ENCODE data around the gene CCDC182.

CCDC182 gene

GRCh38 chr17:57750109-57750871 lies 5.2 kb upstream of the CCDC182 start:
- DNase-seq: no peak
- TF ChIP-seq POLR2A (IDR thresholded peaks at IDR 0.05; ENCODE audit: low read length): no peak
- TF ChIP-seq GATA1 (IDR thresholded peaks at IDR 0.05; ENCODE audit: low read depth, low read length): no peak

DNA sequence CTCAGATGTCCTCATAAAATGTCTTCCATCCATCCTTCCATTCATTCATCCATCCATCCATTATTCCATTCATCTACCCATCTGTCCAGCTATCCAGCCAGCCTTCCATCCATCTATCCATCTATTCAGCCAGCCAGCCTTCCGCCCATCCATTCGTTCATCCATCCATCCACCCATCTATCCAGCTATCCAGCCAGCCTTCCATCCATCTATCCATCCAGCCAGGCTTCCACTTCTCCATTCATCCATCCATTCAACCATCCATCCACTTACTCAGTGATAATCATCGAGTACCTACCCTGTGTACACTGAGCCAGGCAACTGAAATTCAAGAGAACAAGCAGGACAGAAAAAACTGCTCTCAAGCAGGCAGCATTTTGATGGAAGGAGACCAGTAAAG lies 4.6 kb upstream of the CCDC182 start:
- no peak for TF ChIP-seq POLR2A (IDR thresholded peaks at IDR 0.05; ENCODE audit: low read length)
- no peak for TF ChIP-seq GATA1 (IDR thresholded peaks at IDR 0.05; ENCODE audit: low read depth, low read length)
- no peak for DNase-seq

GRCh38 chr17:57747221-57748017 lies 2.3 kb upstream of the CCDC182 start:
- TF ChIP-seq POLR2A (IDR thresholded peaks at IDR 0.05; ENCODE audit: low read length) (no peak), GATA1 (IDR thresholded peaks at IDR 0.05; ENCODE audit: low read depth, low read length) (no peak)
- peak; percentile 45 to 68 for DNase-seq

DNA sequence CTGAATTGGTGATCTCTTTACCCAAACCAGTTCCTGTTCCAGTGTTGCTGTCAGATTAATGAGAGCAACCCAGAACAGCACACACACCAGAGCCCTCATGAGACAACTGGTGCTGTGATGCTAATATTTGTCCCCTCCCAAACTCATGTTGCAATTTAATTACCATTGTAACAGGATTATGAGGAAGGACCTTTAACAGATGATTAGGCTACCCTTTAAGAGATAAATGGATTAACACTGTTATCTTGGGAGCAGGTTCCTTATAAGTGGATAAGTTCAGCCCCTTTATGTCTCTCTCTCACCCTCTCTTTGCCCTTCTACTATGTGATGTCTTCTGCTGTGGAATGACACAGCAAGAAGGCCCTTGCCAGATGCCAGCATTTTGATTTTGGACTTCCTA lies 1.1 kb upstream of the CCDC182 start:
- no peak for DNase-seq
- TF ChIP-seq POLR2A (IDR thresholded peaks at IDR 0.05; ENCODE audit: low read length): no peak
- TF ChIP-seq GATA1 (IDR thresholded peaks at IDR 0.05; ENCODE audit: low read depth, low read length): no peak

DNA sequence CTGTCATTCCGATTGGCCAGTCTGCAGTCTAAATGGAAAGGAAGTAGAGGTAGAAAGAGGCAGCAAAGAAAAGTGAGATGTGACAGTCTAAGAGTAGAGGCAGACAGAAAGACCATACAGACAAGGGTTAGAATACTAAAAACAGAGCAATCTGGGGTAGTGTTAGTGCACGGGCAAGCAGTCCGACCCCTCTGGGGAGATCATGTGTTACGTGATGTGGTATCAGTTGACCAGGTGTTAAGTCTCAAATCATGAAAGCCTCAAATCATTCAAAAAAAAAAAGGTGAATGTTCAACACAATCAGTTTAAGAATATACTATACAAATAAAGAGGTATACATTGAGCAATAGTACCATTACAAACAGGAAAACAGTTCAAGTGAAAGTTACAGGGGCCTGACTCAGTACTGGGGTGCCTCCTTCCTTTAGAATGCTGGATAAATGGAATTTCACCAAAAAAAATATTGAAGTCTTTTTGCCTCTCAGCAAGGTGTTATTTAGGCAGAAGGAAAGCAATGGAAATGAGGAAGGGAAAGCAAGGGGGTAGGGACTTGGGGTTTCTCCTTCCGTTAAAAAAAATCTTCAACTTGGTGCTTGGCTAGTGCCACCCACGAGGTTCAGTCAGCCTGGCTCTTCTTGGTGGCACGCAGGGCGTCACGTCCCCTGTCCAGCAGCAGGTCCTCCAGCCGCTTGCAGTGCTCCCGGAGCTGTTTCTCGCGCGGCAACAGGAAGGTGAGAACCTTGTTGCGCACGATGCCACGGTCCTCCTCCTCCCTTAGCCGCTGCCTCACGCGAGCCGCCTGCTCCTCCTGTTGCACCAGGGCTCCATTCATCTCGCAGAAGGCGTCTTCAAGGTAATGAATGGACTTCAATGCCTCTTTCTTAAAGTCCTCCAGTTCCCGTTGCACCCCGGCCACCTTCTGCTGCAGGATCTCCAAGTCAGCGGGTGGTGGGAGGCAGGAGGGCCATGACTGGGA lies 616 bp downstream of the CCDC182 start:
- TF ChIP-seq GATA1 (IDR thresholded peaks at IDR 0.05; ENCODE audit: low read depth, low read length): no peak
- no peak for TF ChIP-seq POLR2A (IDR thresholded peaks at IDR 0.05; ENCODE audit: low read length)
- DNase-seq: no peak

DNA sequence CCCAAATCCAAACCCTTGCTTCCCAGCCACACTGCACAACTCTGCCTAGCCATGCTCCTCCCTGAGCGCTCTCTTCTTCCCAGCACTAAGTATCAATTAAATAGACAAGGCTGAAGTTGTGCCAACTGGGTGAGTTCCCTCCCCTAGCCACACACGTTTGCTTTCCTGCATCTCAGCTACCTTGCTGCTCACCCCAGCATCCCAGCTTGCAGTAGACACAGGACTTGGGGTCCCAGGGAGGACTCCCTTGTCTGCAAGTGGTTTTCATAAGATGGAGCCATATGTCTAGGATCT lies 4.9 kb downstream of the CCDC182 start:
- DNase-seq: no peak
- TF ChIP-seq POLR2A (IDR thresholded peaks at IDR 0.05; ENCODE audit: low read length) (no peak), GATA1 (IDR thresholded peaks at IDR 0.05; ENCODE audit: low read depth, low read length) (no peak)

GRCh38 chr17:57739402-57740234 lies 5.5 kb downstream of the CCDC182 start:
- TF ChIP-seq GATA1 (IDR thresholded peaks at IDR 0.05; ENCODE audit: low read depth, low read length) (no peak), POLR2A (IDR thresholded peaks at IDR 0.05; ENCODE audit: low read length) (no peak)
- DNase-seq: peak in 1 of 2 experiments; percentile 40

DNA sequence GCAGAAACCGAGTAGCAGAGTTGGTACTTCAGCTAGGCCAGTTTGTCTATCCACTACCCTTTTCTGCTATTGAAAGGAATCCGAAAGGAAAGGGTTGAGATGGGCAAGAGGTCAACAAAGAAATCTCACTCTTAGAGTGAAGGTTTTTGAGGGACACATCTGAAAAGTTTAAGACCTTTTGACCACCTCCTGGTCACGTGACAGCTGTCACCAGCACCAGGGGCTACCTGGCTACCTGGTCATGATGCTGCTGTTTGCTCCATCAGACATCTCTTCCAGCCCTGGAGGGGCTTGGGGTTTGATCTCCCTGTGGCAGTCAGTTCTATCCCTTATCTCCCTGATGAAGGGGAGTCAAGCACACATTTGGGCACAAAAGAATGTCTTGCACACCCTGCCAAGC lies 7.6 kb downstream of the CCDC182 start:
- TF ChIP-seq POLR2A (IDR thresholded peaks at IDR 0.05; ENCODE audit: low read length): no peak
- TF ChIP-seq GATA1 (IDR thresholded peaks at IDR 0.05; ENCODE audit: low read depth, low read length): no peak
- no peak for DNase-seq

GRCh38 chr17:57735707-57736106 lies 9.4 kb downstream of the CCDC182 start:
- TF ChIP-seq POLR2A (IDR thresholded peaks at IDR 0.05; ENCODE audit: low read length): no peak
- no peak for TF ChIP-seq GATA1 (IDR thresholded peaks at IDR 0.05; ENCODE audit: low read depth, low read length)
- no peak for DNase-seq

GRCh38 chr17:57735230-57735629 lies 9.9 kb downstream of the CCDC182 start:
- no peak for TF ChIP-seq GATA1 (IDR thresholded peaks at IDR 0.05; ENCODE audit: low read depth, low read length)
- no peak for TF ChIP-seq POLR2A (IDR thresholded peaks at IDR 0.05; ENCODE audit: low read length)
- no peak for DNase-seq

- DNase-seq: no peak
- TF ChIP-seq GATA1 (IDR thresholded peaks at IDR 0.05; ENCODE audit: low read depth, low read length) (no peak), POLR2A (IDR thresholded peaks at IDR 0.05; ENCODE audit: low read length) (no peak)
These were observed 12.0 kb downstream of the CCDC182 start for GRCh38 chr17:57733085-57733484.

DNA sequence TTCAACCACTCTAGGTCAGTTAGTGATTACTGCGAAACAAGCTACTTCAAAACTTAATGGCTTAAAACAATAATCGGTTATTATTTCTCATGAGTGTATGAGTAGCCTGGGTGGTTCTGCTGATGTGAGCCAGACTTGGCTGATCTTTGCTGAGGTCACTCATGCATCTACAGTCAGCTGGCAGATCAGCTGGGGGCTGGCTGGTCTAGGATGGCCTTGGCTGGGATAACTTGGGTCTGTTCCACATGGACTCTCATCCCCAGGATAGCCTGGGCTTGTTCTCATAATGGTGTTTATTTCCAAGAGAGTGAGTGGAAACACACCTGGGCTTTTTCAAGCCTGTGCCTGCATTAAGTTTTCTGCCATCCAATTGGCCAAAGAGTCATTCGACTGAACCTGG lies 13.0 kb downstream of the CCDC182 start:
- no peak for DNase-seq
- TF ChIP-seq POLR2A (IDR thresholded peaks at IDR 0.05; ENCODE audit: low read length) (no peak), GATA1 (IDR thresholded peaks at IDR 0.05; ENCODE audit: low read depth, low read length) (no peak)

Data from erythroblast (primary cell).